SK-N-SH treated with all-trans-retinoic acid at 6 μM for 48 hours (cell line): Measurements from ENCODE around the gene SPATS2L.

Source experiments
- ARNTL ChIP-seq: fragments of 450-650 bp; formaldehyde crosslinking; IDR thresholded peaks from 2 replicates; pipeline ENCODE4 v1.5.0; 2020; ENCODE audit warnings: low read depth, mild to moderate bottlenecking, moderate library complexity, borderline replicate concordance
- BACH2 ChIP-seq: fragments of 250-450 bp; sonication (Bioruptor Pico); IDR thresholded peaks from 2 replicates; pipeline ENCODE4 v1.9.0; 2021; ENCODE audit warnings: mild to moderate bottlenecking, borderline replicate concordance
- TCF4 ChIP-seq: fragments of 250-450 bp; sonication (Bioruptor Pico); IDR thresholded peaks from 2 replicates; pipeline ENCODE4 v1.8.0; 2021; ENCODE audit warnings: mild to moderate bottlenecking, moderate library complexity, borderline replicate concordance
- ZFP3 ChIP-seq: fragments of 250-450 bp; sonication (Bioruptor Pico); IDR thresholded peaks from 2 replicates; pipeline ENCODE4 v1.5.0; 2020; ENCODE audit warnings: mild to moderate bottlenecking, moderate library complexity
- ZFP30 ChIP-seq: fragments of 450-650 bp; formaldehyde crosslinking; IDR thresholded peaks from 2 replicates; pipeline ENCODE4 v1.5.0; 2022; ENCODE audit warnings: mild to moderate bottlenecking, moderate library complexity
- TF ChIP-seq, protein P1 (sequence below): fragments of 250-450 bp; sonication (Bioruptor Pico); IDR thresholded peaks from 2 replicates; pipeline ENCODE4 v1.8.0; 2020; ENCODE audit warnings: mild to moderate bottlenecking, moderate library complexity, borderline replicate concordance
- TF ChIP-seq, protein P2 (sequence below): fragments of 250-450 bp; sonication (Bioruptor Pico); IDR thresholded peaks from 2 replicates; pipeline ENCODE4 v1.5.1; 2021; ENCODE audit warnings: mild to moderate bottlenecking, moderate library complexity

DNA sequence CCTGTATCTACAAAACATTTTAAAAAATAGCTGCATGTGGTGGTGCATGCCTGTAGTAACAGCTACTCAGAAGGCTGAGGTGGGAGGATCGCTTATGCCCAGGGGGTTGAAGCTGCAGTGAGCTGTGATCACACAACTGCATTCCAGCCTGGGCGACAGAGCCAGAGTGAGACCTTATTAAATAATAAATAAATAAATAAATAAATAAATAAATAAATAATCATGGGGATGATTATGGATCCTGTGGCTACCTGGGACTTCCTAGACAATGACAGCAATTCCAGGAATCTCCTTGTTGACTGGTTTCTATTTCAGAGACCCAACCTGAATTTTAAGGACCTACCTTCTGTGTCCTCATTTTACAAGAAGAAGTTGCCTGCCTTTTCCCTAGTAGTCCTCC lies 111.9 kb downstream of the SPATS2L start:
- TF ChIP-seq, protein P1, sequence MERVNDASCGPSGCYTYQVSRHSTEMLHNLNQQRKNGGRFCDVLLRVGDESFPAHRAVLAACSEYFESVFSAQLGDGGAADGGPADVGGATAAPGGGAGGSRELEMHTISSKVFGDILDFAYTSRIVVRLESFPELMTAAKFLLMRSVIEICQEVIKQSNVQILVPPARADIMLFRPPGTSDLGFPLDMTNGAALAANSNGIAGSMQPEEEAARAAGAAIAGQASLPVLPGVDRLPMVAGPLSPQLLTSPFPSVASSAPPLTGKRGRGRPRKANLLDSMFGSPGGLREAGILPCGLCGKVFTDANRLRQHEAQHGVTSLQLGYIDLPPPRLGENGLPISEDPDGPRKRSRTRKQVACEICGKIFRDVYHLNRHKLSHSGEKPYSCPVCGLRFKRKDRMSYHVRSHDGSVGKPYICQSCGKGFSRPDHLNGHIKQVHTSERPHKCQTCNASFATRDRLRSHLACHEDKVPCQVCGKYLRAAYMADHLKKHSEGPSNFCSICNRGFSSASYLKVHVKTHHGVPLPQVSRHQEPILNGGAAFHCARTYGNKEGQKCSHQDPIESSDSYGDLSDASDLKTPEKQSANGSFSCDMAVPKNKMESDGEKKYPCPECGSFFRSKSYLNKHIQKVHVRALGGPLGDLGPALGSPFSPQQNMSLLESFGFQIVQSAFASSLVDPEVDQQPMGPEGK (CRISPR knock-in tag) = no peak
- TF ChIP-seq ZFP3 (CRISPR knock-in tag) (no peak), ZFP30 (CRISPR knock-in tag) (no peak), TCF4 (CRISPR knock-in tag) (no peak), ARNTL (CRISPR knock-in tag) (no peak), BACH2 (no peak)
- TF ChIP-seq, protein P2, sequence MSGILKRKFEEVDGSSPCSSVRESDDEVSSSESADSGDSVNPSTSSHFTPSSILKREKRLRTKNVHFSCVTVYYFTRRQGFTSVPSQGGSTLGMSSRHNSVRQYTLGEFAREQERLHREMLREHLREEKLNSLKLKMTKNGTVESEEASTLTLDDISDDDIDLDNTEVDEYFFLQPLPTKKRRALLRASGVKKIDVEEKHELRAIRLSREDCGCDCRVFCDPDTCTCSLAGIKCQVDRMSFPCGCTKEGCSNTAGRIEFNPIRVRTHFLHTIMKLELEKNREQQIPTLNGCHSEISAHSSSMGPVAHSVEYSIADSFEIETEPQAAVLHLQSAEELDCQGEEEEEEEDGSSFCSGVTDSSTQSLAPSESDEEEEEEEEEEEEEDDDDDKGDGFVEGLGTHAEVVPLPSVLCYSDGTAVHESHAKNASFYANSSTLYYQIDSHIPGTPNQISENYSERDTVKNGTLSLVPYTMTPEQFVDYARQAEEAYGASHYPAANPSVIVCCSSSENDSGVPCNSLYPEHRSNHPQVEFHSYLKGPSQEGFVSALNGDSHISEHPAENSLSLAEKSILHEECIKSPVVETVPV = no peak
